Fibroblast of skin of scalp (primary cell): Measurements from ENCODE around the gene CDC42BPB.
"Not testable (repeated sequence)": the region's sequence is repeated elsewhere in the genome, so short reads cannot be mapped to it uniquely, and the experiment has no call there.

ENCODE experiments used
- DNase-seq: peaks from one replicate; pipeline ENCODE4 v3.0.0-alpha.2; 2013

Gene CDC42BPB

DNA sequence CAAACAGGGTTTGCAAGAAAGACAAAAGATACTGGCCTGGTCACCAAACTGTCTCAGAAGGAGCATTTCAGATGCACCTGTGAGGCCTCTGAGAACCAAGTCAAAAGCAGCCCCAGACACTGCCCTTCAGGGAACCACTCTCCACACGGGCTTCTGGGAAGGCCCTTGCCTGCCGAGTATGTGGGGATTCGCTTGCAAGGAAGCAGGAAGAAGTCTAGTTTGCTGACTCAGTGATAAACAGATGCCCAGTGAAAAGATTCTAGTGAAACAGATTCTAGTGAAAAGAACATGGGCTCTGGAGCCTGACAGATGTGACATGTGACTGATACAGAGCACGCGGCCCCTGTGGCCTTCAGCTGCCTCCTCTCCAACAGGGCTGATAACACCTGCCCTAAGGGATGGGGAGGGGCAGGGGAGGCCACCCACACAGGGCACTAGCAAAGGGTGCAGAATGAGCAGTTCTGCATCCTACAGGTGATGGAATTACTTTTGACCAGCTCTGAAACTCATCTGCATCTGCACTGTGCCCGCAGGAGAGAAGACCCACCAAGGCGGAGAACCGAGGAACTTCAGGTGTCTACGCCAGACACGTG, 115.8 kb downstream of the CDC42BPB start:
- no peak for DNase-seq

DNA sequence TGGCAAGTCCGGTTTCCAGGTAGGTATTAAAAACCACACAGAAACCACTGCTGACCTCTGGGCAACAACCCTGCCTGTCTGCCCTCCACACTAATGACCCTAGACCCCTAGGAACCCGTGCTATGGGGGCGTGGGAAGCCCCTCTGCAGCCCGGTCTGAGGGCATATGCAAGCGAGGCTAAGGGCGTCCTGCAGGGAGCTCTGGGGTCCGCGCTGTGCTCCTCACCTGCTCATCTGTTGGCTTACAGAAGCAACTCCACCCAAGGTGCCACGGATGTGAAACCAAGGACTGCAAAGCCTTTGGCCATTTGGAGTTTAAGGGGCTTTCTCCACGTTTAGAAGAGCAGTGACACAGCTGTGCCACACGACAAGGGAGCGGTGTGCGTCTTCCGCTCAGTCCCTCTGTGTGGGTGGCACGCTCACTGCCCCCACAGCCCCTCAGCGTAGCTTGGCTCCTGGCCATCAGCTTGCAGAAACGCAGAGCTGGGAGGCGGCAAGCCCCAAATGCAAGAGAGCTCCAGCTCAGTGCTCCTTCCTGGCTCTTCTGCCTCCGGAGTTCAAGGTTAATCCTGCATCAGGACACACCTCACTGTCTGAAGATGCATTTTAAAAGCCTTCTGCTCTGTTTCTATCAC, 116.5 kb downstream of the CDC42BPB start:
- DNase-seq, result no peak

DNA sequence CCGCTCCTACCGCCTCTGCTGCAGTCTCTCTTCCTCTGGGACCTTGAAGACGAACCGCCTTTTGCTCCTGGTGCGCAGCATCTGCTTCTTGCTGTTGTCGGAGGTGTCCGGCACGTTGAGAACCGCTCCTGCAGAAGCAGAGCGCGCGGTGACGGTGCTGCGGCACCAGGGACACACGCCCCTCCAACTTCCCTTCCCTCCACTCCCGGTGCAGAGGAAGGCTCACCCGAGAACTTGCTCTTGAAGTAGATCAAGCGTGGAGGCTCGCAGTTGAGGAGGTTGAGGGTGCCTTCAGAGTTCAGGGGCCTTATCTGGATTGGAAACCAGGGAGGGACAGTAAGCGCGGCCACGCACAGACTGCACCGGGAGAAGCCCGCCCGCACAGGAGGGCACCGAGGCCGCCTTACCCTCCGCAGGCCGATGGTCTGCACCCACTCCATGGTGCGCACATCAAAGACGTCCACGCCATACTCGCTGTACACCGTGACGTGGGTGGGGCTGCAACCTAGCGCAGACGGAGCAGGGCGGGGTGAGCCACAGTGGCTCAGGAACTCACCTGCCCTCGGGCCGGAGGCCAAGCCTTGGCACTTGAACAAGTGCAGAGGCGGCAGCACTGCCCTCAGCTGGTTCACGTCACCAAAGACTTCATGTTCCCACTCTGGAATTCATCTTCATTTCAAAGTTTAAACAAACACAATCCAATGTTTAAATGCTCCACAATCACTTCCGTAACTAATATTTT, 117.4 kb downstream of the CDC42BPB start:
- no peak for DNase-seq

DNA sequence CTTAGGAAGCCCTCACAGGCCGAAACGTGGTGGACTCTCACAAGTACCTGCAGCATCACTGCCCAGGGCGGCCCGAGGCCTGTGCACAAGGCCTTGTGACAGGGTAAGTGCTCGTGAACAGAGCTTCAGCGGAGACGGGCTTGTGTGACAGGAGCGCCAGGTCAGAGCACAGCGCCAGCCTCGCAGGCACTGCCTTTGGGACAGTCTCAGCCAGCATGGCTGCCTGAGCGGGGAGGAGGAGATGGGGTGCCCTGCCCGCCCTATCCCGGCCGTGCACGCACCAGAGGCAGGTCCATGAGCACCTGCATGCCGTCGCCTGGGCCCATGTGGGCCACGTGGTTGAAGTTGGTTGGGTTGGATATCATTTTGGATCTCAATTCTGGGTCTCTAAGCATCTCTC, 118.0 kb downstream of the CDC42BPB start:
- no peak for DNase-seq

- DNase-seq, result no peak
These were observed 119.2 kb downstream of the CDC42BPB start for GRCh38 chr14:102938191-102938590.

DNA sequence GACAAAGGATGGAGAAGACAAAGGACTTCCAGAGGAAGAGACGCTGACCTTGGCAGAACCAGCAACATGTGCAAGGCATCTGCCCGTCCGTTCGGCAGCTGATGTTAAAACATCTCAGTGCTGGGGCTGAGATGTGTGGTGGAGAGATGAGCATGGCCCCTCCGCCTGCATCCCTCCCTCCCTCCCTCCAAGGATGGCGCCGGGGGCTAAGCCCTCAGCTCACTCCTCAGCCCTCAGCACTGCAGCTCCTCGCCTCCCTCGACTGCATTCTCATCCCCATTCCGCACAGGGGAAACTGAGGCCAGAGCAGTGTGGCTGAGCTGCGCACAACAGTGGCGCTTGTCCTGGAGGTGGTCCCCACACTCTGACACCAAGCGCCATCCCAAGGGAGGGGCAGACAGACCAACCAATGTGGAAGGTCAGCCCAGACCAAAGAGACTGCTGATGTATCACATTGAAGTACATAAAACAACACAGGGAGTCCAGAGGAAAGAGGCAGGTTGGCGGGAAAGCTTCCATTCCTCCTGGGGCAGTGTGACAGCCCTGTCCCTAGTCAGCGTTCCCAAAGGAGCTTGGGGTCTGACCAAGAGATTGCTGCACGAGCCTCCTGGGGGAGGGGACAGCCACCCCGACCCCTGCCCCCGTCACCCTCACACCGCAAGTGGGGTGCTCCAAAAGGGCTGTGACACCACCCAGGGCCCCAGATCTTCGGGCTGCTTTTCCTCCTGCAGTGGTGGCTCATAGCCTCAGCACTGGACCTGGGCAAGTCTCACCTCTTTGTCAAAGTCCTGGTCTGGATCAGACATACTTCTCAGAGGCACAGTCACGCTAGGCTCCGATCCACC, 119.8 kb downstream of the CDC42BPB start:
- no peak for DNase-seq

GRCh38 chr14:102935756-102936155, 121.6 kb downstream of the CDC42BPB start:
- no peak for DNase-seq

DNA sequence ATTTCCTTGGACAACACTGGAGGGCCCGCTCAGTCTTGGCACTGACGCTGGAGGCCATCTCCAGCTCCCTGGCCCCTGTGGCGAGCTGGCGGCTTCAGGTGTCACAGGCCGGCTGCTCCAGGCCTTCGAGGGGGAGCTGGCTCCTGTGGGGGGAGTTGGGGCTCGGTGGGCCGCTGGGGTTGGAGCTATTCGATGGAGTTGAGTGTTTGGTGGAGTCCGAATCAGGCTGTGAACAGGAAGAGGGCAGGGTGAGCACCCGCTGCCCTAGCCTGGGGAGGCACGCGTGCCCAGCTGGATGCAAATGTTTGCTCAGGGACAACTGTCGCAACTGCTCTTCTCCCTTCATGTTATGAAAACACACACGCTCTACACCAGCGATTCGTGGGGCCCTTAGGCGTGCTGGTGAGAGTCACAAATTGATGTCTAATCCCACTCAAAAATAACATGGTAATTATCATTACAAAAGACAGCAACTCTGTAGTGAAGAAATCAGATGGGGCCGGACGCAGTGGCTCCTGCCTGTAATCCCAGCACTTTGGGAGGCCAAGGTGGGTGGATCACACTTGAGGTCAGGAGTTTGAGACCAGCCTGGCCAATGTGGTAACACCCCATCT, 123.6 kb downstream of the CDC42BPB start:
- no peak for DNase-seq

DNA sequence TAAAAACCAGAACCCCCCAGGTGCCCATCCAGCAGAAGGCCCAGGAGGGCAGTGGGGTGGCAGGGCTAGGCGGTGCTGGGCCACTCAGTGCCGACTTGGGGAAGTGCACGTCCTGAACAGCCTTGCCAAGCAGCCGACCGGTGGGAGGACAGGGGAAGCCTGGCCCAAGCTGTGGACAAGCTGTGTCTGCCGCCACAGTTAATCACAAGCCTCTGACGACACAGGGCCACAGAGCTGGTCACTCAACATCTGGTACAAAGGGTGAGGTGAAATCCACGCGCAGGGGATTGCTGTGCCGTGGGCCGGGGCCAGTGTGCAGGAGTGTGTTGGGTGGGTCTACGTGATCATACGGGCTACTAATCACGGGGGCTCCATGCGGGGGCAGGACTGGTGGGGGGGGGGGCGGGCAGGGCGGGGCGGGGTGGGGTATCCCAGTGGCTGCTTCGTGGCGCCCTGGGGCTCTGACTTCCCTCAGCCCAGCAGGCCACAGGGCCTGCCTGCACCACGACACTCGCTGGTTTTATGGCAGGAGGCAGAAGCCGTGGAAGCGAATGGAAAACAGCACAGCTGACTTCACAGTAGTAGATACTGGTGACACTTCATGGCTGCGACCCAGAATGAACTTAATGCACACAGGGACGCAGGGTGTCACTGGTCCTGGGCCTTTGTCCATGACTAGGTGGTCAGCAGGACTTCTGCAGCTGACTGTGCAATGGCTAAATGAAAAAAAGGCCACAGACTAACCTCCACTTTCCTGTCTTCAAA, 124.7 kb downstream of the CDC42BPB start:
- DNase-seq, result no peak

GRCh38 chr14:102931580-102932285, 125.6 kb downstream of the CDC42BPB start:
- no peak for DNase-seq

DNA sequence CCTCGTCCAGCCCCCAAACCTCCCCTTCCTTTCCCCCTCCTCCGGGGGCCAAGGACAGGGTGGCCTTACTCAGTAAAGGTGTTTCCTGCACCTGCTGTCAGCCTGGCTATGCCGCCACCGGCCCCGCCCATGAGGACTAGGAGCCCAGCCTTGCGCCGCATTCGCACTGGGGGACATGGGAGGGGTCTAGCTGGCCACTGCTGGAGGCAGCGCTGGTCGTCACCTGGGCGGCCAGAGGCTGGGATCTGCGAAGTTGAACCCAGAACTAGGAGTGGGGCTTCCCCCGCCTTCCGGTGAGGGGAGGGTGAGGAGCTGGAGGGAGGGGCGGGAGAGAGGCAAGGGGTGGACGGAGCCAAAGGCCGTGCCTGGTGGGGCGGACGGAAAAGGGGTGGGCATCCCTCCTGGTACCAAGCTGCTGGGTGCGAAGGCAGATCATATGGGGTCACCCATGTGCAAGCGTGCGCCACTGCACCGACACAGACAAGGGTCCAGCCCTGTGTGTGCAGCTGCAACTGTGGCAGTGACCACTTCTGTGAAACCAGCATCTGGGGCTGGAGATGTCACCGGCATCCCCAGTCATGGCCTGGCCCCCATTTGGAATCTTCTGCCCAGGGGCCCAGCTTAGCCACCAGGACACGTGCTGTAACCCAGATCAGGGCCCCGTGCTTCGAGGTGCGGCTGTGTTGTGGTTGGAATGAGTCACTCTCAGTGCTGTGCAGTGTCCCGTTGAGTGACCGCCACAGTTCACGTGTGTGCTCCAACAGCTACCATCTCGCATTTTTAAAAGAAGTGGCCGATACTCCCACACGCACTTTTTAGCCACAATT, 126.4 kb downstream of the CDC42BPB start:
- DNase-seq, result peak; percentile 20

GRCh38 chr14:102930138-102930752, 127.1 kb downstream of the CDC42BPB start:
- DNase-seq, result no peak

DNA sequence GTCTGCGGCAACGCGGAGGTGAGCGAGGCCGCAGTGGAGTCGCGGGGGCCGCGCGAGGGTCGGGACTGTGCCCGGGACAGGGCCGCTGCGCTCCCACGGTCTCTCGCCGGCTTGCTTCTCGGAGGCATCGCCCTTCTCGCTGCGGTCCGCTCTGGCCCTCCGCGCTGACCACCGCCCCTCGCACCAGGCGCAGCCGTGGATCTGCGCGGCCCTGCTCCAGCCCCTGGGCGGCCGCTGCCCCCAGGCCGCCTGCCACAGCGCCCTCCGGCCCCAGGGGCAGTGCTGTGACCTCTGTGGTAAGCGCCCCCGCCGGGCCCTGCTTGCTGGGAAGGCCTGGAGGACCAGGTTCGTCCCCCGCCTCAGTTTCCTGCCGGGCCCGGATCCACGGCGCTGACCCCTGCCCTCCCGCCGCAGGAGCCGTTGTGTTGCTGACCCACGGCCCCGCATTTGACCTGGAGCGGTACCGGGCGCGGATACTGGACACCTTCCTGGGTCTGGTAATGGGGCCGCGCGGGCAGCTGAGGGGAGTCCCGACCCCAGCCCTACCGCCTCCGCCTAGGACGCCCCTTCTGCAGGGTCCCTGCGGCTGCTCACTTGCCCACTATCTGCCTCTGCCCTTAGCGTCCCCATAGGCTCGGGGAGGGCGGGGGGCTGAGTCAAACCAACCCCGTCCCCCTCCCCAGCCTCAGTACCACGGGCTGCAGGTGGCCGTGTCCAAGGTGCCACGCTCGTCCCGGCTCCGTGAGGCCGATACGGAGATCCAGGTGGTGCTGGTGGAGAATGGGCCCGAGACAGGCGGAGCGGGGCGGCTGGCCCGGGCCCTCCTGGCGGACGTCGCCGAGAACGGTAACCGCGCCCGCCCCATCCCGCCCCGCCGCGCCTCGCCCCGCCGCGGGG, 127.9 kb downstream of the CDC42BPB start:
- no peak for DNase-seq

DNA sequence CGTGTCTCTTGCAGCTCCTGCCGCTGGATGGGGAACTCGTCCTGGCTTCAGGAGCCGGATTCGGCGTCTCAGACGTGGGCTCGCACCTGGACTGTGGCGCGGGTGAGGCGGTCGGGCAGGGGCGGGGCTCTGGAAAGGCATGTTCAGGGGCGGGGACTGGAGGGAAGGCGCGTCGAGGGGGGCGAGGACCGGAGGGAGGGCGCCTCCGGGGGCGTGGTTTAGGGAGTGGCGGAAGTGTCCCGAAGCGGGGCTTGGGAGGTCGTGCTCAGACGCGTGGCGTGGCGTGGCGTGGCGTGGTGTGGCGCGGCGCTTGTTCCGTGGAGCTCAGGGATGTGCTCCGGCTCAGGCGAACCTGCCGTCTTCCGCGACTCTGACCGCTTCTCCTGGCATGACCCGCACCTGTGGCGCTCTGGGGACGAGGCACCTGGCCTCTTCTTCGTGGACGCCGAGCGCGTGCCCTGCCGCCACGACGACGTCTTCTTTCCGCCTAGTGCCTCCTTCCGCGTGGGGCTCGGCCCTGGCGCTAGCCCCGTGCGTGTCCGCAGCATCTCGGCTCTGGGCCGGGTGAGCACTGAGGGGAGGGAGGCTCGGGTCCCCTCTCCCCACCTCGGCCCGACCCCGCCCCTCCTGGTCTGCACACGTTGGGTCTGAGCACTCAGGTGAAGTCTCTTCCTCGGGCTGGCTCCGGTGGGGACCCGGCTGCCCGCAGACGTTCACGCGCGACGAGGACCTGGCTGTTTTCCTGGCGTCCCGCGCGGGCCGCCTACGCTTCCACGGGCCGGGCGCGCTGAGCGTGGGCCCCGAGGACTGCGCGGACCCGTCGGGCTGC, 128.7 kb downstream of the CDC42BPB start:
- DNase-seq, result peak; percentile 48

- peak; percentile 11 for DNase-seq
These were observed 129.4 kb downstream of the CDC42BPB start for GRCh38 chr14:102927878-102928411.

- no peak for DNase-seq
These were observed 129.9 kb downstream of the CDC42BPB start for GRCh38 chr14:102927346-102927877.

- not testable (repeated sequence) for DNase-seq
These were observed 130.5 kb downstream of the CDC42BPB start for GRCh38 chr14:102926840-102927239.
